PC-9 (cell line): Measurements from ENCODE around the gene EML2. TPM values are rescaled to one million over a fixed set of nuclear protein-coding genes. Genes with fewer than 3 reads are reported as not detected.
A peak's percentile ranks its signal among the peaks of the same experiment; 100 is the strongest.

ENCODE experiments used
- BruUV-seq: library from RNA; stranded (reverse); fragments of 400-500 nt; replicated peaks from 2 replicates; lab custom pipeline; 2021; lab: Mats Ljungman, UMichigan
- CTCF ChIA-PET: fragments of 300-600 bp; sonication (Branson Sonifier 250); formaldehyde crosslinking; loops from one replicate; lab custom pipeline; 2022; ENCODE audit warnings: antibody characterized with exemption; lab: Charles Lee
- POLR2A ChIA-PET: fragments of 300-600 bp; sonication (Branson Sonifier 250); formaldehyde crosslinking; loops from one replicate; lab custom pipeline; 2022; ENCODE audit warnings: antibody characterized with exemption; ENCODE audit not compliant: unreplicated experiment; lab: Charles Lee
- DNase-seq, 2 experiments: peaks; one replicate each; pipeline versions ENCODE4 v3.0.0 to v3.0.0-alpha.2; 2015 to 2022; ENCODE audit warnings: mixed read lengths in 1 of 2
- H2AFZ ChIP-seq: fragments of 200-600 bp; sonication (generic); 2 replicates; pipeline ENCODE4 v1.8.1; 2017; ENCODE audit warnings: antibody characterized with exemption
- H3F3A ChIP-seq: fragments of 200-600 bp; sonication (generic); 2 replicates; pipeline ENCODE4 v1.8.1; 2017; ENCODE audit warnings: antibody characterized with exemption, mild to moderate bottlenecking, low read depth; ENCODE audit not compliant: insufficient read depth
- H3K27ac ChIP-seq: fragments of 200-600 bp; sonication (generic); 2 replicates; pipeline ENCODE4 v1.6.1; 2016; ENCODE audit warnings: mixed run types
- H3K27me3 ChIP-seq: fragments of 200-600 bp; sonication (generic); 2 replicates; pipeline ENCODE4 v1.6.1; 2016; ENCODE audit warnings: low read depth, mixed run types; ENCODE audit not compliant: insufficient read depth
- H3K36me3 ChIP-seq: fragments of 200-600 bp; sonication (generic); 2 replicates; pipeline ENCODE4 v1.6.1; 2016; ENCODE audit warnings: low read depth, mixed run types
- H3K4me1 ChIP-seq: fragments of 200-600 bp; sonication (generic); replicated peaks from 2 replicates; pipeline ENCODE4 v1.6.1; 2016; ENCODE audit warnings: mixed run types; ENCODE audit not compliant: insufficient read depth
- H3K4me2 ChIP-seq: fragments of 200-600 bp; sonication (generic); 2 replicates; pipeline ENCODE4 v1.6.1; 2017; ENCODE audit warnings: mixed run types
- H3K4me3 ChIP-seq: fragments of 200-600 bp; sonication (generic); 2 replicates; pipeline ENCODE4 v1.6.1; 2016; ENCODE audit warnings: mixed run types
- H3K79me2 ChIP-seq: fragments of 200-600 bp; sonication (generic); 2 replicates; pipeline ENCODE4 v1.6.1; 2017; ENCODE audit warnings: low read depth, mixed run types
- H3K9me2 ChIP-seq: fragments of 200-600 bp; sonication (generic); 2 replicates; pipeline ENCODE4 v1.8.1; 2017; ENCODE audit warnings: mild to moderate bottlenecking; ENCODE audit not compliant: insufficient read depth
- H3K9me3 ChIP-seq: fragments of 200-600 bp; sonication (generic); 2 replicates; pipeline ENCODE4 v1.8.1; 2016; ENCODE audit warnings: low read depth; ENCODE audit not compliant: insufficient read depth
- H4K20me1 ChIP-seq: fragments of 200-600 bp; sonication (generic); 2 replicates; pipeline ENCODE4 v1.8.1; 2017; ENCODE audit not compliant: insufficient read depth
- EZH2 ChIP-seq: fragments of 200-600 bp; sonication (generic); IDR thresholded peaks from 2 replicates; pipeline ENCODE4 v1.8.0; 2017; ENCODE audit warnings: antibody characterized with exemption, low read depth
- intact Hi-C: fragments of 100-400 bp; cut with micrococcal nuclease; formaldehyde crosslinking; loops from one replicate; pipeline ENCODE4 v1.10.0; 2022; ENCODE audit not compliant: unreplicated experiment
- total RNA-seq: library from RNA; stranded (reverse); gene quantifications from 2 replicates; pipeline ENCODE4 v1.2.3, GENCODE V29; 2021
- TF ChIP-seq, protein P1 (sequence below): fragments of 200-600 bp; sonication (generic); conservative IDR thresholded peaks from 2 replicates; pipeline ENCODE4 v1.6.1; 2017; ENCODE audit warnings: mixed run types, antibody characterized with exemption, mild to moderate bottlenecking, moderate library complexity

The EML2 gene
- total RNA-seq, 1 experiment from 2014 or later, result 61.7 TPM

DNA sequence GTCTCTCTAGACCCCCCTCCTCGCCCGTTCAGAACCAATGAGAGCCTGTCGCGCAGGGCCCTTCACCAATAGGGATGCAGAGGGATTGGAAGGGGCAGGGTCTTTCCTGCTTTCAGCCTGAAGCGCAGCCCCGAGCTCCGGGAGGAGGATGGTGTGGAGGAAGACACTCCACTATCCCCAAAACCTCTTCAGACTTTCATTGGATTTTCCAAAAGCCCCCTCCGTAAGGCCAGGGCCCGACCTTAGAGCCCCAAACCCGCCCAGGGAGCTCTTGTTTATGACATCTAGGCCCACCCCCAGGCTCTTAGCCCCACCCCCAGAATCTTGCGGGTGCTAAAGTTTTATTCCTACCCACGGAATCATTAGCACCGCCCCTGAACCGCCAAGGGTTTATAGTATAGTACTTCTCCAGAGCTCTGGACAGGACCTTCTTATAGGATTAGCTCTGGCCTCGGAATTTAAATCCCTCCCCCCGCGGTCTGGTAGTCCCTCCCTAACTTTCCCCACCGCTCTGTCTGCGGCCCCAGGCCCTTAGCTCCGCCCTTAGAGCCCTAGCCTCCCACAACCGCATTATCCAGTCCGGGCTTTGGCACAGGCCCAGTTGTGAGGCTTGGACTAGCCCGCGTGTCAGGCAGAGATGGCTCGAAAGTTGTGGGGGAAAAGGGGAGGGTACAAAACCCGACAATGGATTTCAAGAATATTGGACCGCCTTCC lies 6.6 kb upstream of the EML2 start:
- H3F3A ChIP-seq, result peaks cover 37% of the 10 kb centered on the region
- TF ChIP-seq, protein P1, sequence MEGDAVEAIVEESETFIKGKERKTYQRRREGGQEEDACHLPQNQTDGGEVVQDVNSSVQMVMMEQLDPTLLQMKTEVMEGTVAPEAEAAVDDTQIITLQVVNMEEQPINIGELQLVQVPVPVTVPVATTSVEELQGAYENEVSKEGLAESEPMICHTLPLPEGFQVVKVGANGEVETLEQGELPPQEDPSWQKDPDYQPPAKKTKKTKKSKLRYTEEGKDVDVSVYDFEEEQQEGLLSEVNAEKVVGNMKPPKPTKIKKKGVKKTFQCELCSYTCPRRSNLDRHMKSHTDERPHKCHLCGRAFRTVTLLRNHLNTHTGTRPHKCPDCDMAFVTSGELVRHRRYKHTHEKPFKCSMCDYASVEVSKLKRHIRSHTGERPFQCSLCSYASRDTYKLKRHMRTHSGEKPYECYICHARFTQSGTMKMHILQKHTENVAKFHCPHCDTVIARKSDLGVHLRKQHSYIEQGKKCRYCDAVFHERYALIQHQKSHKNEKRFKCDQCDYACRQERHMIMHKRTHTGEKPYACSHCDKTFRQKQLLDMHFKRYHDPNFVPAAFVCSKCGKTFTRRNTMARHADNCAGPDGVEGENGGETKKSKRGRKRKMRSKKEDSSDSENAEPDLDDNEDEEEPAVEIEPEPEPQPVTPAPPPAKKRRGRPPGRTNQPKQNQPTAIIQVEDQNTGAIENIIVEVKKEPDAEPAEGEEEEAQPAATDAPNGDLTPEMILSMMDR, result no peak
- TF ChIP-seq EZH2, result no peak
- H3K27me3 ChIP-seq, result no peaks in the 10 kb centered on the region
- H3K36me3 ChIP-seq, result no peaks in the 10 kb centered on the region
- POLR2A ChIA-PET, result interaction anchor here (0.7 kb wide), 1 partner anchor 32 kb away, joined by 8 read pairs; no protein-coding TSS in a partner anchor
- no peaks in the 10 kb centered on the region for H3K9me2 ChIP-seq
- no peaks in the 10 kb centered on the region for H4K20me1 ChIP-seq
- BruUV-seq, result no TSS peak
- no peaks in the 10 kb centered on the region for H3K79me2 ChIP-seq
- H3K4me3 ChIP-seq, result peak overlapping the region; percentile 40; the same call in 1 of the 2 replicates
- H3K27ac ChIP-seq, result no peak overlapping the region
- H2AFZ ChIP-seq, result peak overlapping the region; percentile 29; the same call in 1 of the 2 replicates
- DNase-seq, result peak; percentile 74 to 76
- H3K4me2 ChIP-seq, result peak overlapping the region; percentile 66
- intact Hi-C loops, result no loop called here
- CTCF ChIA-PET, result interaction anchor here (0.5 to 1.2 kb wide), 4 partner anchors 8 to 338 kb away, joined by 5 to 13 read pairs (median 8); no protein-coding TSS in a partner anchor
- no peaks in the 10 kb centered on the region for H3K9me3 ChIP-seq
- peaks cover 14% of the 10 kb centered on the region for H3K4me1 ChIP-seq

DNA sequence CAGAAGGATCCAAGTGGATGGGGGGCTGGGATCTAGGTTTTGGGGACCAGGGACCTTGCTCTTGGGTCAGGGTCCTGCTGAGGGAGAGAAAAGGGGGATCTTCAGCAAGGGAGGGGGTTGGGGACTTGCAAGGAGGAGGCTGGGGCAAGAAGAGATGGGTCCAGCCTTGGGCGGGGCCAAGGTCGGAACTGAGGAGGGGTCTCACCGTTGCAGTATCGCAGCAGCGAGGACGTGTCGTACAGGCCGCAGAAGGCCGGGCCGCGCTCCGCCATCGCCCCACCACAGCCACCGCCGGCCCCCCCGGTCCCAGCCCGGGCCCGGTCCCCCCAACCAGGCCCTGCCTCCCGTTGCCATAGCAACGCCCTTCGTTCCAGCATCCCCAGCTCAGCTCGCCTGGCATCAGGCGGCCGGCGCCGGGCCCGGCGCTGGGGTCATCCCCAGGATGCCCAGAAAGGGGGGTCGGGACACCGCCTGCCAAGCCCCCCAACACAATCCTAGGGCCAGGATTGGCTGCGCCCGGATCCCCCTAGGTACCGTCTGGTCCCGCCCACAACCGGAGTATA lies 6.0 kb upstream of the EML2 start:
- no peak for DNase-seq
- Histone ChIP-seq H3K36me3 (no peaks in the 10 kb centered on the region), H3K4me2 (peak overlapping the region; percentile 66), H3K79me2 (no peaks in the 10 kb centered on the region), H3K4me3 (peak overlapping the region; percentile 40; the same call in 1 of the 2 replicates), H4K20me1 (no peaks in the 10 kb centered on the region), H2AFZ (no peak overlapping the region), H3K9me2 (no peaks in the 10 kb centered on the region), H3K9me3 (no peaks in the 10 kb centered on the region), H3K27me3 (no peaks in the 10 kb centered on the region), H3K27ac (no peak overlapping the region), H3F3A (peaks cover 44% of the 10 kb centered on the region), H3K4me1 (peaks cover 20% of the 10 kb centered on the region)
- BruUV-seq, result no TSS peak
- intact Hi-C loops, result no loop called here
- TF ChIP-seq EZH2, result no peak
- CTCF ChIA-PET, result interaction anchor here (0.5 to 1.2 kb wide), 3 partner anchors 8 to 337 kb away, joined by 6 to 13 read pairs (median 9); no protein-coding TSS in a partner anchor
- POLR2A ChIA-PET, result no interaction called here

DNA sequence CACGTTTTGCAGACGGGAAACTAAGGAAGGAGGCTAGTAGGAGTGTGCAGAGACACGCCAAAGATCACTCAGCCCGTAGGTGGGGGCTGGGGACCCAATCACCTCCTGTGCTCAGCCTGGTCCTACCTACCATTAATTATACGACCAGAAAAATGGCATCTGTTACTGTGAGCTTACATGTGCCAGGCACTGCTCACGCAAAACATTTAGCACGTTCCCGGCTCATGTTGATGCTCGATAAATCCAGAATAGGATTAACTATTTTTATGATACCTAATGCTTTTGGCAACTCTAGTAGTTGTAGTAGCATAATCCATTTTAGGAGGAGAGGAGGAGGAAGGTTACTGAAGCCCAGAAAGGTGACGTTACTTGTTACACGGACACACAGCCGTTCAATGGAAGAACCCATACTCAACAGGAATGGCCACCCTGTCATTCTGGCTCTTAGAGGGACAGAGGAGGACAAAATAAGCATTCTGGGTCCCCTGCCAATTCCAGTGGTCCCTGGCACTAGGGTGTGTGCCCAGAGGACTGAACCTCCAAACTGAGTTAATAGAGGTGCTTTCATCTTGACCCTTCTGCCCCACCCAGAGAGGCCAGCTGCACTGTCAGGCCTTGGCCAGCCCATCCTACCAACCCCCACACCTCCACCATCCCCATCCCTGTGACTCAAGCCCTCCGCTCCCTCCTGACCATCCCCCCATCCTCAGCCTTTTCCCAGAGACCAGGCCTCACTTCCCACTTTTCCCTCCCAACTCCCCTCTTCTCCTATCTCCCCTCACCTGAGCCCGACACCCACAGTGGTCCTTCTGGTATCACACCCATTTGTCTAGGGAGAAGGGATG lies 5.0 kb upstream of the EML2 start:
- no peaks in the 10 kb centered on the region for H4K20me1 ChIP-seq
- no peak for DNase-seq
- no peaks in the 10 kb centered on the region for H3K36me3 ChIP-seq
- no peaks in the 10 kb centered on the region for H3K27me3 ChIP-seq
- ChIA-PET CTCF (interaction anchor here (0.6 to 0.8 kb wide), 5 partner anchors 27 to 125 kb away, joined by 3 to 19 read pairs (median 3); no protein-coding TSS in a partner anchor), POLR2A (no interaction called here)
- H3F3A ChIP-seq, result peaks cover 52% of the 10 kb centered on the region
- H3K27ac ChIP-seq, result no peak overlapping the region
- H3K4me3 ChIP-seq, result no peak overlapping the region
- H3K4me2 ChIP-seq, result no peak overlapping the region
- no peaks in the 10 kb centered on the region for H3K9me2 ChIP-seq
- intact Hi-C loops, result loop anchor here (1.0 to 5.0 kb wide), 7 partner anchors 37 to 159 kb away; partner anchors contain the start of genes OPA3 and VASP
- no peaks in the 10 kb centered on the region for H3K9me3 ChIP-seq
- BruUV-seq, result no TSS peak
- no peak overlapping the region for H2AFZ ChIP-seq
- H3K79me2 ChIP-seq, result no peaks in the 10 kb centered on the region
- TF ChIP-seq, protein P1, result no peak
- TF ChIP-seq EZH2, result no peak
- peaks cover 28% of the 10 kb centered on the region for H3K4me1 ChIP-seq
